Eye (tissue), 1 donor: Measurements from ENCODE around the gene ABLIM2.

Source experiments
- DNase-seq: peaks from one replicate; pipeline ENCODE4 v3.0.0-alpha.2; 2015

ABLIM2 gene

GRCh38 chr4:7917669-7918068 is 240.9 kb downstream of the ABLIM2 start:
- DNase-seq = peak; percentile 23

DNA sequence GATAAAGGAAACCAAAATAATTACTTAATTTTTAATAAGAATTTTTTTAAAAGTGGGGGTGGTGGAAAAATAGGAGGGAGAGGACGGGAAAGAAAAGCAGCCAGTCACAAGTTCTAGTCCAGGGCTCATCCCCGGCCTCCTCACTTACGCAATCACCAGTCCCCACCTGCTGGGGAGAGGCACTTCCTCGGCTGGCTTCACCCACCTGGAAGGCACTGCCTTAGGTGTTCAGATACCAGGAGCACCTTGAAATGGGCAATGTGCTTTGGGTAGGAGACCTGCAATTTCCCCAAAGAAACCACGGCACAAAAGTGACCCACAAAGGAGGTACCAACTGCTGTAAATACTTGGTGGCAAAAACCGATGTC is 242.8 kb downstream of the ABLIM2 start:
- no peak for DNase-seq
